HG03175 (cell line): ENCODE measurements around the gene RUFY3.
"Not testable (repeated sequence)": the region's sequence is repeated elsewhere in the genome, so short reads cannot be mapped to it uniquely, and the experiment has no call there.

Experiments
- ATAC-seq: cut with Tn5 transposase; IDR thresholded peaks from one replicate; pipeline ENCODE4 v1.9.1; 2021; ENCODE audit warnings: mild to moderate bottlenecking, moderate library complexity; ENCODE audit not compliant: unreplicated experiment

Gene RUFY3

GRCh38 chr4:70721747-70722146 is at the start of gene RUFY3:
Gene RUFY3, plus strand, starts transcription at chr4:70721964. Its CDS starts 610 bp downstream, at chr4:70722574.
- ATAC-seq = no peak

DNA sequence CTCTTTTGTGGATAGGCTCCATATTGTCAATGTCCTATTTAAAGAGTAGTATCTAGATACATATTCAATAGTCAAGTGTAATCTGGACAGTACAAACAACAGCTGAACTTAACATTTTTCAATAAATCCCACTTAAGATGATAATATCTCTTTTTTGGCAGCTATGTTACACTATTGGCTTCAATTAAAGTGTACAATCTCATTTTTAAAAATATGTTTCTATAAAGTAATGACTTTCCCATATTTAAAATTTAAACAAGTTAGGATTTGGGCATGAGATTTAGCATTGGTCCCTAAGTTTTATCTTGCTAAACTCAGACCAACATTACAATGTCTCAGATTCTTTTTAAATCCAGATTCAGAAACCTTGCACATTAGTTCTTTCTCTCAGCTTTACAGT is 47.6 kb upstream of the RUFY3 start:
- no peak for ATAC-seq

GRCh38 chr4:70674731-70675130 is 47.0 kb upstream of the RUFY3 start:
- ATAC-seq = no peak

DNA sequence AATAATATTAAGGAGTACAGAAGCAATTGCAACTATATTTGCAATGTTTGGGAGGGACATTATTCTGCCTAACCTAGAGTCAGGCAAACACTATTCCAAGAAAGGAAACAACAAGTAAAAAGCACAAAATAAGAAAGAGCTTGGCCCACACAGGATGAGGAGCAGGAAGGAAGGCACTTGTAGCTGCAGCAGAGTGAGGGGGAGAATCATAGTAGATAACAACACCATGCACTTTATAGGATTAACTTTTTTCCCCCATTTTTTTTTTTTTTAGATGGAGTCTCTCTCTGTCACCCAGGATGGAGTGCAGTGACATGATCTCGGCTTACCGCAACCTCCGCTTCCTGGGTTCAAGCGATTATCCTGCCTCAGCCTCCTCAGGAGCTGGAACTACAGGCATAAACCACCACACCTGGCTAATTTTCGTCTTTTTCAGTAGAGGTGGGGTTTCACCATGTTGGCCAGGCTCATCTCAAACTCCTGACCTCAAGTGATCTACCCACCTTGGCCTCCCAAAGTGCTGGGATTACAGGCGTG is 45.1 kb upstream of the RUFY3 start:
- no peak for ATAC-seq

- peak; percentile 84 for ATAC-seq
Observed at GRCh38 chr4:70678383-70678999, 43.3 kb upstream of the RUFY3 start.

- ATAC-seq = no peak
Observed at GRCh38 chr4:70680934-70681333, 40.8 kb upstream of the RUFY3 start.

GRCh38 chr4:70681704-70682103 is 40.1 kb upstream of the RUFY3 start:
- peak; percentile 51 for ATAC-seq

- not testable (repeated sequence) for ATAC-seq
Observed at GRCh38 chr4:70682142-70682541, 39.6 kb upstream of the RUFY3 start.

- peak; percentile 1 for ATAC-seq
Observed at GRCh38 chr4:70687392-70687791, 34.4 kb upstream of the RUFY3 start.

GRCh38 chr4:70687821-70688794 is 33.7 kb upstream of the RUFY3 start, which contains the start of gene UTP3:
Gene UTP3, plus strand, starts transcription at chr4:70688532. Its CDS starts 146 bp downstream, at chr4:70688678.
- peak; percentile 96 for ATAC-seq

- peak; percentile 2 for ATAC-seq
Observed at GRCh38 chr4:70688795-70689231, 33.0 kb upstream of the RUFY3 start.

DNA sequence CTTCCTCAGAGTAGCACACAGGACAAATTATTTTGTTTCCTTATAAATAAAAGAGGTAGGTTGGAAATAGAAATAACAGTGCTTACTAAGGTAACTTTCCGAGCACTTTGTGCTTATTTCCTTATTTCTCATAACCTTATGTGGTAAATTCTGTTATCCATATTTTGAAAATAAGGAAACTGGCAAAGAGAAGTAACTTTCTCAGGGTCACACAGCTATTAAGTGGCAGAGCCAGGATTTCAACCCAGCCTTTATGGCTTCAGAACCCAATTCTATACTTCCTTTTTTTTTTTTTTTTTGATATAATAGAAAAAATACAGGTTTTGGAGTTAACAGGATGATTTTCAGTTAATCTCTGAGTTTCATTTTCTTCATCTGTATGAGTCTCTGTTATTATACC is 30.1 kb upstream of the RUFY3 start:
- ATAC-seq = no peak

DNA sequence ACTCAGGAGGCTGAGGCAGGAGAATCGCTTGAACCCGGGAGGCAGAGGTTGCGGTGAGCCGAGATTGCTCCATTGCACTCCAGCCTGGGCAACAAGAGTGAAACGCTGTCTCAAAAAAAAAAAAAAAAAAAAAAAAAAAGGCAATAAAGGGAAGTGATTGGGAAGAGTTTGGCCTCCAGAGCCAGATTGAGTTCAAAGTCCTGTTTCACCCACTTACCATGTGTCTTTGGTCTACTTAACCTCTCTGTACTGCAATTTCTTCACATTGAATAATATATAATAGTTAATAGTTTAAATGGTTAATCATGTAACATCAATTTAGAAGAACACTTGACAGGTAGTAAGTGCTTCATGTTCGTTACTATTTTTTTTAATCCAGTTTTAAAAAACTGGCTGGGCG is 27.1 kb upstream of the RUFY3 start:
- ATAC-seq = not testable (repeated sequence)

DNA sequence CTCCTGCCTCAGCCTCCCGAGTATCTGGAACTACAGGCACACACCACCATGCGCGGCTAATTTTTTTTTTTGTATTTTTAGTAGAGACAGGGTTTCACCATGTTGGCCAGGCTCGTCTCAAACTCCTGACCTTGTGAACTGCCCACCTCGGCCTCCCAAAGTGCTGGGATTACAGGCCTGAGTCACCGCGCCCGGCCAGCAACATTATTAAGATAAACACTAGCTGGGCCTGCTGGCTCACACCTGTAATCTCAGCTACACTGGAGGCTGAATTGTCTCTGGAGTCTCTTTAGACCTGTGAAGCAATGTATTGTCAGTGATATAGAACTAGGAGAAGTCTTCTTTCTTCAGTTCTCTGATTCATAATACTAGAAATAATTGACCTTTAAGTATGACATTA is 23.3 kb upstream of the RUFY3 start:
- not testable (repeated sequence) for ATAC-seq

- ATAC-seq = no peak
Observed at GRCh38 chr4:70700712-70701111, 21.1 kb upstream of the RUFY3 start.

DNA sequence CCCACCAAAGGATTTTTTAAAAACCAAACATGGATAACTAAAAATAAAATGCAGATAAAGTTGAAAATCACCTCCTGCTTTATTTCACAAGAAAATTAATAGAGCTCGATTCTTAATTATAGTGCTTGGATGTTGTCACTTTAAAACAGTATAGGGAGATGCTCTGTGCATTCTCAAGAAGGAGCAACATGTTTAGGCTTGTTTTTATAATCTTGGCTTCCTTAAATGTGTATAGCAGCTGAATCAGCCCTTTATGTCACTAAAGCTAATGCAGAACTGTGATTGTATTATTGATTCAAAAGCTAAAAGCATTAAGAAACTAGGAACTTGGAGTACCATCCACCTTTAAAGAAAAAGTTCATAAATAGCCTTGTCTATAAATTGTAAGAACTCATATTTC is 20.5 kb upstream of the RUFY3 start:
- no peak for ATAC-seq

GRCh38 chr4:70702592-70702991 is 19.2 kb upstream of the RUFY3 start:
- ATAC-seq = not testable (repeated sequence)

- no peak for ATAC-seq
Observed at GRCh38 chr4:70703619-70704214, 18.0 kb upstream of the RUFY3 start.

- ATAC-seq = peak; percentile 63
Observed at GRCh38 chr4:70704215-70704930, 17.4 kb upstream of the RUFY3 start.

DNA sequence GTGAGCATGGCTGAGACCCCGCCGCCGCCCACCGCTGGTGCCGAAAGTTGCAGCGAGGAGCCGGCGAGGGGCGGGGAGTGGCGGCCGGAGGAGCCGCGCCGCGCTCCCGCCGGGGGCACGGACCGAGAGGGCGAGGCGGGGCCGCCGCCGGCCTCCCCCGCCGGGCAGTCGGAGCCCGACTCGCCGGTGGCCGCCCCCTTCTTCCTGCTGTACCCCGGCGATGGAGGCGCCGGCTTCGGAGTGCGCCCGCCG is 16.9 kb upstream of the RUFY3 start:
- peak; percentile 32 for ATAC-seq
